Keratinocyte (primary cell): ENCODE data around the gene SLC12A6. TPM values are rescaled to one million over a fixed set of nuclear protein-coding genes. Genes with fewer than 3 reads are reported as not detected.

Source experiments
- DNase-seq: peaks from one replicate; pipeline ENCODE4 v3.0.0-alpha.2; 2011; ENCODE audit warnings: low read depth, missing footprints, low spot score
- FAIRE-seq: peaks from 2 replicates; lab custom pipeline; 2011; peaks lifted over from hg19 to GRCh38; lab: Jason Lieb, UNC
- H2AFZ ChIP-seq: 2 replicates; pipeline ENCODE4 v1.6.0; 2012; ENCODE audit warnings: low read length, control low read depth, inconsistent platforms; ENCODE audit not compliant: control insufficient read depth
- H3K27ac ChIP-seq: 2 replicates; pipeline ENCODE4 v1.5.1; 2011; ENCODE audit warnings: low read length; ENCODE audit not compliant: control insufficient read depth, insufficient read depth
- H3K27me3 ChIP-seq: 3 replicates; pipeline ENCODE4 v1.6.0; 2011; ENCODE audit warnings: low read length; ENCODE audit not compliant: control insufficient read depth, insufficient read depth; ENCODE audit errors: extremely low read depth
- H3K36me3 ChIP-seq, 2 experiments: 2 replicates in 1 of 2; 3 replicates in 1 of 2; pipeline ENCODE4 v1.5.1; 2011; ENCODE audit warnings: low read length in 2 of 2, mild to moderate bottlenecking in 1 of 2; ENCODE audit not compliant: control insufficient read depth in 2 of 2, insufficient read depth in 2 of 2; ENCODE audit errors: extremely low read depth in 1 of 2
- H3K4me1 ChIP-seq: 3 replicates; pipeline ENCODE4 v1.5.1; 2011; ENCODE audit warnings: low read length; ENCODE audit not compliant: control insufficient read depth, insufficient read depth; ENCODE audit errors: extremely low read depth
- H3K4me2 ChIP-seq: 3 replicates; pipeline ENCODE4 v1.6.0; 2011; ENCODE audit warnings: low read depth, low read length; ENCODE audit not compliant: control insufficient read depth, insufficient read depth; ENCODE audit errors: extremely low read depth
- H3K4me3 ChIP-seq, 3 experiments: fragments of 200-600 bp in 1 of 3; sonication (generic) in 1 of 3; 2 replicates in 2 of 3; 3 replicates in 1 of 3; pipeline ENCODE4 v1.5.1; 2011 to 2016; ENCODE audit warnings: low read length in 3 of 3, mild to moderate bottlenecking in 3 of 3, control low read depth in 2 of 3, inconsistent platforms in 1 of 3, low read depth in 1 of 3, mixed read lengths in 1 of 3, mixed run types in 1 of 3, moderate library complexity in 1 of 3; ENCODE audit not compliant: control insufficient read depth in 2 of 3, insufficient read depth in 2 of 3; ENCODE audit errors: extremely low read depth in 1 of 3
- H3K79me2 ChIP-seq: 2 replicates; pipeline ENCODE4 v1.6.0; 2012; ENCODE audit warnings: low read length; ENCODE audit not compliant: control insufficient read depth, insufficient read depth
- H3K9ac ChIP-seq: 3 replicates; pipeline ENCODE4 v1.6.0; 2011; ENCODE audit warnings: low read length; ENCODE audit not compliant: control insufficient read depth, insufficient read depth; ENCODE audit errors: extremely low read depth
- H3K9me1 ChIP-seq: 3 replicates; pipeline ENCODE4 v1.6.0; 2011; ENCODE audit warnings: low read length; ENCODE audit not compliant: control insufficient read depth, insufficient read depth; ENCODE audit errors: extremely low read depth
- H3K9me3 ChIP-seq: 2 replicates; pipeline ENCODE4 v1.5.1; 2012; ENCODE audit warnings: low read depth, low read length; ENCODE audit not compliant: control insufficient read depth
- H4K20me1 ChIP-seq: 3 replicates; pipeline ENCODE4 v1.6.0; 2011; ENCODE audit warnings: low read length; ENCODE audit not compliant: control insufficient read depth, insufficient read depth; ENCODE audit errors: extremely low read depth
- CTCF ChIP-seq, 3 experiments: IDR thresholded peaks in 1 of 3; conservative IDR thresholded peaks in 1 of 3; optimal IDR thresholded peaks in 1 of 3; 2 replicates in 2 of 3; 3 replicates in 1 of 3; pipeline versions ENCODE3 to v1.5.1; 2011; ENCODE audit warnings: low read length in 3 of 3, mild to moderate bottlenecking in 3 of 3, moderate library complexity in 2 of 3, control low read depth in 1 of 3, inconsistent platforms in 1 of 3; ENCODE audit not compliant: insufficient read depth in 2 of 3; ENCODE audit errors: extremely low read depth in 1 of 3
- EZH2 ChIP-seq: IDR thresholded peaks from one replicate; pipeline ENCODE4 v1.6.1; 2012; ENCODE audit warnings: inconsistent platforms, mild to moderate bottlenecking, low read length, moderate library complexity
- dilution Hi-C: fragments of 300-500 bp; cut with MboI; formaldehyde crosslinking; loops from one replicate; pipeline ENCODE4 v1.7.0; 2020; ENCODE audit warnings: low sequenced_read_pairs; ENCODE audit not compliant: extremely low pct_ligation_motif_present
- polyA plus RNA-seq, 5 experiments: library from polyadenylated mRNA; depleted of rRNA in 3 of 5; stranded (reverse) in 3 of 5; stranded (forward) in 1 of 5; unstranded in 1 of 5; fragments of >200 nt; gene quantifications; 1 replicate in 1 of 5; 2 replicates in 3 of 5; 3 replicates in 1 of 5; pipeline versions ENCODE4 v1.2.1 to v1.2.3, GENCODE V29; 2011 to 2012; ENCODE audit warnings: missing spikeins in 2 of 5, low read depth in 1 of 5, low replicate concordance in 1 of 5

SLC12A6 gene
- polyA plus RNA-seq, 1 donor (not counting 4 experiments of a cell fraction or from before 2014, with no cell fraction given), result 24.3 TPM

- Histone ChIP-seq H4K20me1 (no peaks in the 10 kb centered on the region), H3K4me2 (no peak overlapping the region), H2AFZ (no peak overlapping the region), H3K9me3 (no peaks in the 10 kb centered on the region), H3K27ac (no peak overlapping the region), H3K9me1 (no peaks in the 10 kb centered on the region), H3K36me3 (no peaks in the 10 kb centered on the region), H3K9ac (no peak overlapping the region), H3K4me1 (no peaks in the 10 kb centered on the region), H3K27me3 (no peaks in the 10 kb centered on the region), H3K4me3 (no peak overlapping the region), H3K79me2 (no peaks in the 10 kb centered on the region)
- TF ChIP-seq EZH2 (no peak), CTCF (optimal IDR thresholded peaks at IDR 0.05 in 1 of 3, IDR thresholded peaks at IDR 0.05 in 1 of 3, conservative IDR thresholded peaks at IDR 0.05 in 1 of 3; ENCODE audit: extremely low read depth in 1 of 3, insufficient read depth in 2 of 3, low read length in 3 of 3) (no peak)
- dilution Hi-C loops, result no loop called here
- DNase-seq (no peak), FAIRE-seq (no peak)
These were observed 73.5 kb downstream of the SLC12A6 start for GRCh38 chr15:34264076-34264475.

DNA sequence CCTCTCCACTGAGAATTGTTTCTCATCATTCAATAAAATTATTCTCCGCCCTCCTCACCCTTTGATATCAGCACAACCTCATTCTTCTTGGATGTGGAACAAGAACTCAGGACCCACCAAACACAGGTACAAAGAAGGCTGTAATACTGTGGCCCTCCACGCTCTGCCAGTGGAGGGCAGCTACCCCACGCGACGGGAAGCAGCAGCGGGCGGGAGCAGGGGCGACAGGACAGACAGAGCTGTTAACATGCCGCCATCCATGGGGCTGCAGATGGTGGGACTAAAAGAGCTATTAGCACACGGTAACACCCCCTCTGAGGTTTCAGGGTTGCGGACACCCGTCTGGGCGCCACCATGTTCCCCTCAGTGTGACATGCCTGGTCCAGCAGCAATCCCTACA, 75.2 kb downstream of the SLC12A6 start:
- no peak for FAIRE-seq

More for the DNA sequence above, 75.2 kb downstream of the SLC12A6 start:
- no peak overlapping the region for H3K4me3 ChIP-seq
- dilution Hi-C loops, result no loop called here
- H3K9ac ChIP-seq, result no peak overlapping the region
- TF ChIP-seq CTCF (optimal IDR thresholded peaks at IDR 0.05 in 1 of 3, IDR thresholded peaks at IDR 0.05 in 1 of 3, conservative IDR thresholded peaks at IDR 0.05 in 1 of 3; ENCODE audit: extremely low read depth in 1 of 3, insufficient read depth in 2 of 3, low read length in 3 of 3) (no peak), EZH2 (no peak)
- no peaks in the 10 kb centered on the region for H3K27me3 ChIP-seq
- no peak overlapping the region for H3K27ac ChIP-seq
- H4K20me1 ChIP-seq, result no peaks in the 10 kb centered on the region
- H3K9me1 ChIP-seq, result no peaks in the 10 kb centered on the region
- no peaks in the 10 kb centered on the region for H3K79me2 ChIP-seq
- no peak overlapping the region for H2AFZ ChIP-seq
- DNase-seq, result no peak
- no peaks in the 10 kb centered on the region for H3K4me1 ChIP-seq
- no peak overlapping the region for H3K4me2 ChIP-seq
- no peaks in the 10 kb centered on the region for H3K9me3 ChIP-seq
- peaks cover 0 to 2% of the 10 kb centered on the region in 2 experiments for H3K36me3 ChIP-seq
